DOHH2 (cell line): ENCODE data around the gene PTBP3.
A peak's percentile ranks its signal among the peaks of the same experiment; 100 is the strongest.

ENCODE experiments used
- H3F3A ChIP-seq: fragments of 200-600 bp; sonication (generic), shearing (Covaris generic); 2 replicates; pipeline ENCODE4 v1.6.0; 2016; ENCODE audit warnings: antibody characterized with exemption, mild to moderate bottlenecking; ENCODE audit not compliant: control insufficient read depth, insufficient read depth
- H3K27ac ChIP-seq: fragments of 200-600 bp; sonication (generic); 2 replicates; pipeline ENCODE4 v1.5.1; 2014; ENCODE audit warnings: low read depth, mild to moderate bottlenecking, low read length, moderate library complexity
- H3K27me3 ChIP-seq: fragments of 200-600 bp; sonication (generic); 2 replicates; pipeline ENCODE4 v1.6.1; 2014; ENCODE audit warnings: mild to moderate bottlenecking, low read length, mixed read lengths; ENCODE audit not compliant: control insufficient read depth
- H3K36me3 ChIP-seq: fragments of 200-600 bp; sonication (generic); 2 replicates; pipeline ENCODE4 v1.6.1; 2014; ENCODE audit warnings: mild to moderate bottlenecking, low read length, moderate library complexity, mixed read lengths; ENCODE audit not compliant: control insufficient read depth
- H3K4me1 ChIP-seq: fragments of 200-600 bp; sonication (generic); 2 replicates; pipeline ENCODE4 v1.6.1; 2014; ENCODE audit warnings: mild to moderate bottlenecking, low read length, mixed read lengths; ENCODE audit not compliant: control insufficient read depth
- H3K4me2 ChIP-seq: fragments of 200-600 bp; sonication (generic); 2 replicates; pipeline ENCODE4 v1.6.0; 2014; ENCODE audit warnings: mild to moderate bottlenecking, low read length, moderate library complexity
- H3K4me3 ChIP-seq: fragments of 200-600 bp; sonication (generic); 2 replicates; pipeline ENCODE4 v1.5.1; 2014; ENCODE audit warnings: mild to moderate bottlenecking, low read length, mixed read lengths
- H3K79me2 ChIP-seq: fragments of 200-600 bp; sonication (generic); 2 replicates; pipeline ENCODE4 v1.6.1; 2014; ENCODE audit warnings: mild to moderate bottlenecking, low read length, mixed read lengths; ENCODE audit not compliant: control insufficient read depth
- H3K9me2 ChIP-seq: fragments of 200-600 bp; sonication (generic); replicated peaks from 2 replicates; pipeline ENCODE4 v1.6.1; 2014; ENCODE audit warnings: mild to moderate bottlenecking, low read length, mixed read lengths; ENCODE audit not compliant: control insufficient read depth
- H3K9me3 ChIP-seq: fragments of 200-600 bp; sonication (generic); 2 replicates; pipeline ENCODE4 v1.6.1; 2014; ENCODE audit warnings: antibody characterized with exemption, low read length, mixed read lengths; ENCODE audit not compliant: control insufficient read depth, insufficient read depth
- H4K20me1 ChIP-seq: fragments of 200-600 bp; sonication (generic); 2 replicates; pipeline ENCODE4 v1.6.0; 2014; ENCODE audit warnings: low read depth, mild to moderate bottlenecking, antibody characterized with exemption, low read length, moderate library complexity; ENCODE audit not compliant: control insufficient read depth, insufficient read depth
- EZH2phosphoT487 ChIP-seq: fragments of 200-600 bp; sonication (generic); IDR thresholded peaks from 2 replicates; pipeline ENCODE4 v1.6.1; 2017; ENCODE audit warnings: borderline replicate concordance, mild to moderate bottlenecking, antibody characterized with exemption, low read length, moderate library complexity, mixed read lengths
- TF ChIP-seq, protein P1 (sequence below): fragments of 200-600 bp; sonication (generic); IDR thresholded peaks from one replicate; pipeline ENCODE4 v1.5.1; 2014; ENCODE audit warnings: antibody characterized with exemption, mild to moderate bottlenecking, low read depth, low read length; ENCODE audit not compliant: poor library complexity, severe bottlenecking

The PTBP3 gene

GRCh38 chr9:112179816-112180215 is 153.6 kb downstream of the PTBP3 start:
- Histone ChIP-seq H4K20me1 (no peaks in the 10 kb centered on the region), H3K27me3 (peaks cover 44% of the 10 kb centered on the region), H3F3A (no peaks in the 10 kb centered on the region), H3K4me2 (no peak overlapping the region), H3K36me3 (no peaks in the 10 kb centered on the region), H3K79me2 (no peaks in the 10 kb centered on the region), H3K4me1 (peaks cover 11% of the 10 kb centered on the region), H3K9me3 (no peaks in the 10 kb centered on the region), H3K27ac (no peak overlapping the region), H3K9me2 (no peaks in the 10 kb centered on the region), H3K4me3 (no peak overlapping the region)
- TF ChIP-seq, protein P1, sequence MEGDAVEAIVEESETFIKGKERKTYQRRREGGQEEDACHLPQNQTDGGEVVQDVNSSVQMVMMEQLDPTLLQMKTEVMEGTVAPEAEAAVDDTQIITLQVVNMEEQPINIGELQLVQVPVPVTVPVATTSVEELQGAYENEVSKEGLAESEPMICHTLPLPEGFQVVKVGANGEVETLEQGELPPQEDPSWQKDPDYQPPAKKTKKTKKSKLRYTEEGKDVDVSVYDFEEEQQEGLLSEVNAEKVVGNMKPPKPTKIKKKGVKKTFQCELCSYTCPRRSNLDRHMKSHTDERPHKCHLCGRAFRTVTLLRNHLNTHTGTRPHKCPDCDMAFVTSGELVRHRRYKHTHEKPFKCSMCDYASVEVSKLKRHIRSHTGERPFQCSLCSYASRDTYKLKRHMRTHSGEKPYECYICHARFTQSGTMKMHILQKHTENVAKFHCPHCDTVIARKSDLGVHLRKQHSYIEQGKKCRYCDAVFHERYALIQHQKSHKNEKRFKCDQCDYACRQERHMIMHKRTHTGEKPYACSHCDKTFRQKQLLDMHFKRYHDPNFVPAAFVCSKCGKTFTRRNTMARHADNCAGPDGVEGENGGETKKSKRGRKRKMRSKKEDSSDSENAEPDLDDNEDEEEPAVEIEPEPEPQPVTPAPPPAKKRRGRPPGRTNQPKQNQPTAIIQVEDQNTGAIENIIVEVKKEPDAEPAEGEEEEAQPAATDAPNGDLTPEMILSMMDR: no peak
- TF ChIP-seq EZH2phosphoT487: no peak

- Histone ChIP-seq H3K36me3 (no peaks in the 10 kb centered on the region), H3K9me2 (no peaks in the 10 kb centered on the region), H3K4me1 (peaks cover 18% of the 10 kb centered on the region), H3K4me2 (no peak overlapping the region), H3K9me3 (no peaks in the 10 kb centered on the region), H3K4me3 (no peak overlapping the region), H4K20me1 (no peaks in the 10 kb centered on the region), H3K79me2 (no peaks in the 10 kb centered on the region), H3K27me3 (peaks cover 56% of the 10 kb centered on the region), H3F3A (no peaks in the 10 kb centered on the region), H3K27ac (no peak overlapping the region)
- TF ChIP-seq, protein P1: no peak
- TF ChIP-seq EZH2phosphoT487: no peak
Observed at GRCh38 chr9:112176524-112176923, 156.9 kb downstream of the PTBP3 start.

DNA sequence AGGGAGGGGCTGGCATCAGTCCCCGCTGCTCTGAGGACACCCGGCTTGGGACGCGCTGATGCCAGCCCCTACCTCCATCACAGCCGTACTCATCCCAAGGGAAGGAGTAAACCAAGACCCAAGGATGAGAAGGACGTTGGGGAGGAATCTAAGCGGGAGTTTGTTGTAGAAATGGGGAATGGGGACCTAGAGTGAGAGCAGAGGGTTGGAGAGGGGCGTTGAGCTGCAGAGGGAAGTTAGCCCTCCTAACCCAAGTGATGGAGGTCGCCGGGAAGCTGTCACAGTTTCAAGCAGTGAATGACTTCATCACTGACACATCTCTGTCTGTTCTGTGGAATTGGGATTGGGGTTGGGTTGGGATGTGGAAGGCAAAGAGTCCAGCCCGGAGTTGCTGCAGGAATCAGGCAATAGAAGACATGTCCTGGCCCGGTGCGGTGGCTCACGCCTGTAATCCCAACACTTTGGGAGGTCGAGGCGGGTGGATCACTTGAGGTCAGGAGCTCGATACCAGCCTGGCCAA is 157.6 kb downstream of the PTBP3 start:
- no peaks in the 10 kb centered on the region for H3K9me3 ChIP-seq
- peaks cover 15% of the 10 kb centered on the region for H3K4me1 ChIP-seq
- no peaks in the 10 kb centered on the region for H3F3A ChIP-seq
- no peaks in the 10 kb centered on the region for H3K36me3 ChIP-seq
- no peaks in the 10 kb centered on the region for H4K20me1 ChIP-seq
- H3K4me3 ChIP-seq: no peak overlapping the region
- H3K27me3 ChIP-seq: peaks cover 56% of the 10 kb centered on the region
- H3K9me2 ChIP-seq: no peaks in the 10 kb centered on the region
- no peak overlapping the region for H3K27ac ChIP-seq
- H3K79me2 ChIP-seq: no peaks in the 10 kb centered on the region
- no peak for TF ChIP-seq EZH2phosphoT487
- TF ChIP-seq, protein P1: no peak
- peak overlapping the region; percentile 63; the same call in 1 of the 2 replicates for H3K4me2 ChIP-seq
